ENCODE measurements around the gene MYOCOS. TPM values are rescaled to one million over a fixed set of nuclear protein-coding genes. Genes with fewer than 3 reads are reported as not detected.
A peak's percentile ranks its signal among the peaks of the same experiment; 100 is the strongest.
"Not testable (repeated sequence)": the region's sequence is repeated elsewhere in the genome, so short reads cannot be mapped to it uniquely, and the experiment has no call there.

MYOCOS gene
- total and polyA plus RNA-seq, 12 donors: 0.06 TPM; not detected in 11

GRCh38 chr1:171654201-171654941 lies 32.3 kb downstream of the MYOCOS start:
- Histone ChIP-seq H3K4me3 (no peak overlapping the region), H3K27me3 (no peaks in the 10 kb centered on the region), H3K4me1 (replicated peaks in 1 of 2) (peaks cover 0 to 3% of the 10 kb centered on the region in 2 donors), H3K36me3 (replicated peaks in 1 of 2) (no peaks in the 10 kb centered on the region), H3K27ac (peak overlapping the region in 4 of 5 donors; percentile 2 to 86 (median 44)), H3K9me3 (replicated peaks in 1 of 3) (no peaks in the 10 kb centered on the region)
- no peak for DNase-seq
- WGBS, 4 donors: 52 to 59% (median 55%) methylated on average over 8 of the region's 8 CpGs
- intact Hi-C loops (cut with DNase I): no loop called here
- TF ChIP-seq, protein P1, sequence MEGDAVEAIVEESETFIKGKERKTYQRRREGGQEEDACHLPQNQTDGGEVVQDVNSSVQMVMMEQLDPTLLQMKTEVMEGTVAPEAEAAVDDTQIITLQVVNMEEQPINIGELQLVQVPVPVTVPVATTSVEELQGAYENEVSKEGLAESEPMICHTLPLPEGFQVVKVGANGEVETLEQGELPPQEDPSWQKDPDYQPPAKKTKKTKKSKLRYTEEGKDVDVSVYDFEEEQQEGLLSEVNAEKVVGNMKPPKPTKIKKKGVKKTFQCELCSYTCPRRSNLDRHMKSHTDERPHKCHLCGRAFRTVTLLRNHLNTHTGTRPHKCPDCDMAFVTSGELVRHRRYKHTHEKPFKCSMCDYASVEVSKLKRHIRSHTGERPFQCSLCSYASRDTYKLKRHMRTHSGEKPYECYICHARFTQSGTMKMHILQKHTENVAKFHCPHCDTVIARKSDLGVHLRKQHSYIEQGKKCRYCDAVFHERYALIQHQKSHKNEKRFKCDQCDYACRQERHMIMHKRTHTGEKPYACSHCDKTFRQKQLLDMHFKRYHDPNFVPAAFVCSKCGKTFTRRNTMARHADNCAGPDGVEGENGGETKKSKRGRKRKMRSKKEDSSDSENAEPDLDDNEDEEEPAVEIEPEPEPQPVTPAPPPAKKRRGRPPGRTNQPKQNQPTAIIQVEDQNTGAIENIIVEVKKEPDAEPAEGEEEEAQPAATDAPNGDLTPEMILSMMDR (IDR thresholded peaks at IDR 0.05): no peak
- no peak for TF ChIP-seq POLR2A (IDR thresholded peaks at IDR 0.05)

- Histone ChIP-seq H3K27me3 (no peaks in the 10 kb centered on the region), H3K36me3 (replicated peaks in 1 of 2) (no peaks in the 10 kb centered on the region), H3K9me3 (replicated peaks in 1 of 3) (no peaks in the 10 kb centered on the region), H3K4me1 (replicated peaks in 1 of 2) (peaks cover 0 to 3% of the 10 kb centered on the region in 2 donors), H3K4me3 (no peak overlapping the region), H3K27ac (peak overlapping the region in 4 of 5 donors; percentile 15 to 86 (median 58))
- intact Hi-C loops (cut with DNase I): no loop called here
- WGBS, 4 donors: 28 to 38% (median 32%) methylated on average over 24 of the region's 24 CpGs
- TF ChIP-seq, protein P1 (IDR thresholded peaks at IDR 0.05): peak in 4 of 6 experiments; percentile 45 to 60 (median 54)
- TF ChIP-seq POLR2A (IDR thresholded peaks at IDR 0.05): no peak
- DNase-seq: peak; percentile 59 to 89 (median 69)
Observed at GRCh38 chr1:171654942-171655745, 33.1 kb downstream of the MYOCOS start.

GRCh38 chr1:171655746-171656116 lies 33.7 kb downstream of the MYOCOS start:
- no peak for DNase-seq
- Histone ChIP-seq H3K36me3 (replicated peaks in 1 of 2) (no peaks in the 10 kb centered on the region), H3K4me1 (replicated peaks in 1 of 2) (peaks cover 0 to 3% of the 10 kb centered on the region in 2 donors), H3K4me3 (no peak overlapping the region), H3K27ac (peak overlapping the region in 2 of 5 donors; percentile 74 to 86), H3K27me3 (no peaks in the 10 kb centered on the region), H3K9me3 (replicated peaks in 1 of 3) (no peaks in the 10 kb centered on the region)
- TF ChIP-seq, protein P1 (IDR thresholded peaks at IDR 0.05): no peak
- no peak for TF ChIP-seq POLR2A (IDR thresholded peaks at IDR 0.05)
- intact Hi-C loops (cut with DNase I): no loop called here
- WGBS, 4 donors: 68 to 75% (median 74%) methylated on average over 6 of the region's 6 CpGs

DNA sequence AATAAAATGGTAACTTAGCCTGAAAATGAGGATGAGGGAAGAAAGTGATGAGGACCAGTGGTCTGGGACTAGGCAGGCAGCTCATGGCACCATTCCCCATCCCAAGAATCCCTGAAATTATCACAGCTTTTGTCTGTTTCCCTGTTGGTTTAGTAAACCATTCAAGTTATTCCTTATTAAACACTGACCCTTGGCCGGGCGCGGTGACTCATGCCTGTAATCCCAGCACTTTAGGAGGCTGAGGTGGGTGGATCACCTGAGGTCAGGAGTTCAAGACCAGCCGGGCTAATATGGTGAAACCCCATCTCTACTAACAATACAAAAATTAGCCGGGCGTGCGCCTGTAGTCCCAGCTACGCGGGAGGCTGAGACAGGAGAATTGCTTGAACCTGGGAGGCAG lies 34.2 kb downstream of the MYOCOS start:
- H3K36me3 ChIP-seq (replicated peaks in 1 of 2); H3K27me3 ChIP-seq; H3K9me3 ChIP-seq (replicated peaks in 1 of 3); H3K4me3 ChIP-seq; H3K4me1 ChIP-seq (replicated peaks in 1 of 2); intact Hi-C loops (cut with DNase I); DNase-seq: not testable (repeated sequence)
- peak overlapping the region in 1 of 5 donors; percentile 86 for H3K27ac ChIP-seq
- 88 to 95% (median 93%) methylated on average over 9 of the region's 9 CpGs for WGBS, 4 donors
